HG03565 (cell line): Measurements from ENCODE around the gene TIAL1.

Experiments
- ATAC-seq: cut with Tn5 transposase; IDR thresholded peaks from one replicate; pipeline ENCODE4 v1.9.1; 2021; ENCODE audit warnings: mild to moderate bottlenecking, moderate library complexity; ENCODE audit not compliant: unreplicated experiment

Gene TIAL1

GRCh38 chr10:119550827-119551226 is 45.9 kb downstream of the TIAL1 start:
- ATAC-seq: no peak

- ATAC-seq: no peak
Measured at GRCh38 chr10:119549247-119549999, 47.3 kb downstream of the TIAL1 start.

GRCh38 chr10:119546009-119546408 is 50.8 kb downstream of the TIAL1 start:
- no peak for ATAC-seq

- ATAC-seq: no peak
Measured at GRCh38 chr10:119545310-119545709, 51.5 kb downstream of the TIAL1 start.

GRCh38 chr10:119543814-119544642 is 52.7 kb downstream of the TIAL1 start:
- ATAC-seq: no peak

- peak; percentile 35 for ATAC-seq
Measured at GRCh38 chr10:119542988-119543813, 53.6 kb downstream of the TIAL1 start.

- ATAC-seq: peak; percentile 40
Measured at GRCh38 chr10:119542357-119542987, 54.3 kb downstream of the TIAL1 start, which contains the start of gene RGS10. Gene RGS10 (minus strand): TSS chr10:119542719. CDS start chr10:119542638, 81 bp downstream.

- ATAC-seq: no peak
Measured at GRCh38 chr10:119541459-119542356, 55.1 kb downstream of the TIAL1 start.

- ATAC-seq: no peak
Measured at GRCh38 chr10:119541046-119541445, 55.7 kb downstream of the TIAL1 start.

GRCh38 chr10:119540038-119540437 is 56.7 kb downstream of the TIAL1 start:
- no peak for ATAC-seq

GRCh38 chr10:119539359-119539825 is 57.4 kb downstream of the TIAL1 start:
- no peak for ATAC-seq

GRCh38 chr10:119538632-119539358 is 58.0 kb downstream of the TIAL1 start:
- ATAC-seq: no peak

GRCh38 chr10:119537953-119538630 is 58.7 kb downstream of the TIAL1 start:
- no peak for ATAC-seq

GRCh38 chr10:119536508-119537025 is 60.2 kb downstream of the TIAL1 start:
- no peak for ATAC-seq

- no peak for ATAC-seq
Measured at GRCh38 chr10:119535837-119536507, 60.8 kb downstream of the TIAL1 start.

GRCh38 chr10:119535305-119535704 is 61.5 kb downstream of the TIAL1 start:
- no peak for ATAC-seq

GRCh38 chr10:119533473-119533872 is 63.3 kb downstream of the TIAL1 start:
- no peak for ATAC-seq
